Type B pancreatic cell (in vitro differentiated cells): ENCODE data around the gene COL20A1. TPM values are rescaled to one million over a fixed set of nuclear protein-coding genes. Genes with fewer than 3 reads are reported as not detected.
"Not testable (repeated sequence)": the region's sequence is repeated elsewhere in the genome, so short reads cannot be mapped to it uniquely, and the experiment has no call there.

Source experiments
- DNase-seq: peaks from one replicate; pipeline ENCODE4 v3.0.0; 2021; ENCODE audit warnings: mixed read lengths; ENCODE audit not compliant: unreplicated experiment; ENCODE audit errors: extremely low spot score
- H3K27ac Mint-ChIP-seq: 2 replicates; pipeline ENCODE4 v1.8.0; 2021; ENCODE audit warnings: mild to moderate bottlenecking, mixed read lengths
- H3K27me3 Mint-ChIP-seq: 2 replicates; pipeline ENCODE4 v1.8.0; 2021; ENCODE audit warnings: mixed read lengths
- H3K36me3 Mint-ChIP-seq: 2 replicates; pipeline ENCODE4 v1.8.0; 2021; ENCODE audit warnings: mixed read lengths
- H3K4me1 Mint-ChIP-seq: one replicate; pipeline ENCODE4 v1.8.0; 2021; ENCODE audit warnings: mixed read lengths; ENCODE audit not compliant: unreplicated experiment
- H3K4me3 Mint-ChIP-seq: 2 replicates; pipeline ENCODE4 v1.8.0; 2021; ENCODE audit warnings: mild to moderate bottlenecking, mixed read lengths
- H3K9me3 Mint-ChIP-seq: 2 replicates; pipeline ENCODE4 v1.8.0; 2021; ENCODE audit warnings: mixed read lengths
- CTCF ChIP-seq: fragments of 200-600 bp; sonication (generic); conservative IDR thresholded peaks from 2 replicates; pipeline ENCODE4 v1.5.0; 2021; ENCODE audit warnings: antibody characterized with exemption, mild to moderate bottlenecking
- total RNA-seq: library from RNA; stranded (reverse); gene quantifications from 2 replicates; pipeline ENCODE4 v1.2.1, GENCODE V29; 2021; ENCODE audit warnings: low replicate concordance

COL20A1 gene
- total RNA-seq, 1 donor from 2014 or later = 0.36 TPM

GRCh38 chr20:63330940-63331339 is 38.0 kb downstream of the COL20A1 start:
- DNase-seq = no peak
- Mint-ChIP-seq H3K9me3 (peaks cover 11% of the 10 kb centered on the region), H3K4me3 (peak overlapping the region; percentile 34), H3K4me1 (peaks cover 10% of the 10 kb centered on the region), H3K36me3 (peaks cover 4% of the 10 kb centered on the region), H3K27ac (peak overlapping the region; percentile 64), H3K27me3 (no peaks in the 10 kb centered on the region)
- no peak for TF ChIP-seq CTCF

- DNase-seq = no peak
- H3K4me1 Mint-ChIP-seq = peaks cover 14% of the 10 kb centered on the region
Measured at GRCh38 chr20:63331741-63332400, 38.9 kb downstream of the COL20A1 start.

GRCh38 chr20:63332488-63333240 is 39.7 kb downstream of the COL20A1 start:
- DNase-seq = no peak
- Mint-ChIP-seq H3K4me3 (no peak overlapping the region), H3K4me1 (peaks cover 21% of the 10 kb centered on the region), H3K27ac (no peak overlapping the region), H3K27me3 (peaks cover 3% of the 10 kb centered on the region), H3K9me3 (peaks cover 11% of the 10 kb centered on the region), H3K36me3 (peaks cover 4% of the 10 kb centered on the region)
- no peak for TF ChIP-seq CTCF

More at GRCh38 chr20:63331741-63332400, 38.9 kb downstream of the COL20A1 start:
- Mint-ChIP-seq H3K36me3 (peaks cover 4% of the 10 kb centered on the region), H3K27me3 (peaks cover under 1% of the 10 kb centered on the region), H3K9me3 (peaks cover 11% of the 10 kb centered on the region), H3K27ac (no peak overlapping the region), H3K4me3 (no peak overlapping the region)
- no peak for TF ChIP-seq CTCF

GRCh38 chr20:63333241-63333836 is 40.4 kb downstream of the COL20A1 start:
- H3K27ac Mint-ChIP-seq = peak overlapping the region; percentile 82
- TF ChIP-seq CTCF = no peak
- H3K9me3 Mint-ChIP-seq = peaks cover 11% of the 10 kb centered on the region
- H3K4me3 Mint-ChIP-seq = peak overlapping the region; percentile 14
- peaks cover 21% of the 10 kb centered on the region for H3K4me1 Mint-ChIP-seq
- peaks cover 4% of the 10 kb centered on the region for H3K36me3 Mint-ChIP-seq
- peaks cover 3% of the 10 kb centered on the region for H3K27me3 Mint-ChIP-seq
- no peak for DNase-seq

GRCh38 chr20:63334356-63334755 is 41.4 kb downstream of the COL20A1 start:
- Mint-ChIP-seq H3K36me3 (peaks cover 4% of the 10 kb centered on the region), H3K9me3 (peaks cover 11% of the 10 kb centered on the region), H3K27ac (peak overlapping the region; percentile 82), H3K4me3 (no peak overlapping the region), H3K27me3 (peaks cover 7% of the 10 kb centered on the region), H3K4me1 (peaks cover 21% of the 10 kb centered on the region)
- no peak for DNase-seq
- TF ChIP-seq CTCF = no peak

GRCh38 chr20:63335060-63335459 is 42.1 kb downstream of the COL20A1 start:
- H3K36me3 Mint-ChIP-seq, H3K27ac Mint-ChIP-seq, H3K27me3 Mint-ChIP-seq, DNase-seq, H3K4me3 Mint-ChIP-seq: not testable (repeated sequence)
- Mint-ChIP-seq H3K9me3 (peaks cover 11% of the 10 kb centered on the region), H3K4me1 (peaks cover 21% of the 10 kb centered on the region)
